Measurements from ENCODE around the gene TCP1. TPM values are rescaled to one million over a fixed set of nuclear protein-coding genes. Genes with fewer than 3 reads are reported as not detected.
"Not testable (repeated sequence)": the region's sequence is repeated elsewhere in the genome, so short reads cannot be mapped to it uniquely, and the experiment has no call there.

Gene TCP1
- total RNA-seq, 4 donors from 2014 or later = 98.5 to 155 (median 129) TPM

GRCh38 chr6:159746759-159747158, 42.6 kb downstream of the TCP1 start:
- intact Hi-C loops (cut with DNase I; ENCODE audit: low total_unique reads) = no loop called here
- DNase-seq (ENCODE audit: low spot score in 2 of 2) = no peak
- no peak overlapping the region for H3K4me3 ChIP-seq (ENCODE audit: low read depth, poor library complexity, severe bottlenecking)
- TF ChIP-seq POLR2A (IDR thresholded peaks at IDR 0.05) = no peak
- TF ChIP-seq CTCF (IDR thresholded peaks at IDR 0.05) = no peak
- 92 to 97% methylated on average over 1 of the region's 1 CpG for WGBS, 2 donors

- H3K4me3 ChIP-seq (ENCODE audit: low read depth, poor library complexity, severe bottlenecking) = no peak overlapping the region
- intact Hi-C loops (cut with DNase I; ENCODE audit: low total_unique reads) = no loop called here
- TF ChIP-seq CTCF (IDR thresholded peaks at IDR 0.05) (no peak), POLR2A (IDR thresholded peaks at IDR 0.05) (no peak)
- 91% methylated on average over 7 of the region's 7 CpGs for WGBS, 2 donors
- DNase-seq (ENCODE audit: low spot score in 2 of 2) = no peak
Observed at GRCh38 chr6:159745081-159745480, 44.3 kb downstream of the TCP1 start.

- TF ChIP-seq POLR2A (IDR thresholded peaks at IDR 0.05) = no peak
- TF ChIP-seq CTCF (IDR thresholded peaks at IDR 0.05) = no peak
- no peak for DNase-seq (ENCODE audit: low spot score in 2 of 2)
- no peak overlapping the region for H3K4me3 ChIP-seq (ENCODE audit: low read depth, poor library complexity, severe bottlenecking)
- intact Hi-C loops (cut with DNase I; ENCODE audit: low total_unique reads) = no loop called here
- 87 to 93% methylated on average over 1 of the region's 1 CpG for WGBS, 2 donors
Observed at GRCh38 chr6:159742165-159742564, 47.2 kb downstream of the TCP1 start.

GRCh38 chr6:159739341-159739740, 50.1 kb downstream of the TCP1 start:
- 64 to 73% methylated on average over 3 of the region's 3 CpGs for WGBS, 2 donors
- no peak for DNase-seq (ENCODE audit: low spot score in 2 of 2)
- H3K4me3 ChIP-seq (ENCODE audit: low read depth, poor library complexity, severe bottlenecking) = no peak overlapping the region
- intact Hi-C loops (cut with DNase I; ENCODE audit: low total_unique reads) = no loop called here
- no peak for TF ChIP-seq POLR2A (IDR thresholded peaks at IDR 0.05)
- TF ChIP-seq CTCF (IDR thresholded peaks at IDR 0.05) = no peak

GRCh38 chr6:159736908-159737307, 52.5 kb downstream of the TCP1 start:
- no peak for DNase-seq (ENCODE audit: low spot score in 2 of 2)
- TF ChIP-seq CTCF (IDR thresholded peaks at IDR 0.05) = no peak
- no peak for TF ChIP-seq POLR2A (IDR thresholded peaks at IDR 0.05)
- 85 to 93% methylated on average over 7 of the region's 7 CpGs for WGBS, 2 donors
- intact Hi-C loops (cut with DNase I; ENCODE audit: low total_unique reads) = no loop called here
- no peak overlapping the region for H3K4me3 ChIP-seq (ENCODE audit: low read depth, poor library complexity, severe bottlenecking)

GRCh38 chr6:159733395-159733794, 56.0 kb downstream of the TCP1 start:
- DNase-seq (ENCODE audit: low spot score in 2 of 2); intact Hi-C loops (cut with DNase I; ENCODE audit: low total_unique reads); H3K4me3 ChIP-seq (ENCODE audit: low read depth, poor library complexity, severe bottlenecking): not testable (repeated sequence)
- WGBS, 2 donors = 96% methylated on average over 12 of the region's 12 CpGs

- intact Hi-C loops (cut with DNase I; ENCODE audit: low total_unique reads) = not testable (repeated sequence)
- 86 to 96% methylated on average over 12 of the region's 12 CpGs for WGBS, 2 donors
Observed at GRCh38 chr6:159732550-159732949, 56.9 kb downstream of the TCP1 start.

More at GRCh38 chr6:159732550-159732949, 56.9 kb downstream of the TCP1 start:
- H3K4me3 ChIP-seq (ENCODE audit: low read depth, poor library complexity, severe bottlenecking); DNase-seq (ENCODE audit: low spot score in 2 of 2): not testable (repeated sequence)

Data from lower leg skin (tissue), 4 donors.